HCT116 (cell line): ENCODE results near the gene PDGFA. TPM values are rescaled to one million over a fixed set of nuclear protein-coding genes. Genes with fewer than 3 reads are reported as not detected.

Source experiments
- ATAC-seq: fragments of 200-7000 bp; cut with Tn5 transposase; 2 replicates; pipeline ENCODE4 v1.9.1; 2020; ENCODE audit warnings: mild to moderate bottlenecking, moderate library complexity
- BruUV-seq: library from RNA; stranded (reverse); fragments of 400-500 nt; replicated peaks from 2 replicates; lab custom pipeline; 2021; lab: Mats Ljungman, UMichigan
- CTCF ChIA-PET: fragments of 300-600 bp; sonication (Branson Sonifier 250); formaldehyde crosslinking; loops from one replicate; lab custom pipeline; 2021; ENCODE audit warnings: antibody characterized with exemption; lab: Charles Lee
- POLR2A ChIA-PET: fragments of 300-600, 350-600 bp; sonication (Branson Sonifier 250); formaldehyde crosslinking; loops from one replicate; lab custom pipeline; 2021; ENCODE audit warnings: antibody characterized with exemption; lab: Charles Lee
- RAD21 ChIA-PET, 2 experiments: fragments of 300-600 bp; sonication (Branson Sonifier 250); formaldehyde crosslinking; loops; one replicate each; lab custom pipeline; 2023; ENCODE audit warnings: low total read pairs in 2 of 2; ENCODE audit not compliant: uncharacterized antibody in 2 of 2, unreplicated experiment in 2 of 2, low non-redundant PET in 1 of 2; lab: Charles Lee
- DNase-seq: peaks from one replicate; pipeline ENCODE4 v3.0.0-alpha.2; 2010; ENCODE audit warnings: low read depth, low spot score
- H2AFZ ChIP-seq: fragments of 200-600 bp; shearing (Covaris generic), sonication (generic); 2 replicates; pipeline ENCODE4 v1.6.1; 2017; ENCODE audit warnings: low read depth, mixed run types, mixed read lengths, antibody characterized with exemption, low read length; ENCODE audit not compliant: poor library complexity, severe bottlenecking
- H3K27ac ChIP-seq: 2 replicates; pipeline ENCODE4 v1.5.1; 2012; ENCODE audit warnings: low read depth, low read length
- H3K27me3 ChIP-seq: fragments of 200-600 bp; sonication (generic); 2 replicates; pipeline ENCODE4 v1.6.1; 2016; ENCODE audit warnings: mixed run types, low read length, mixed read lengths; ENCODE audit not compliant: insufficient read depth
- H3K36me3 ChIP-seq, 2 experiments: fragments of 200-500 bp in 1 of 2; fragments of 200-600 bp in 1 of 2; sonication (Bioruptor generic) in 1 of 2; sonication (generic) in 1 of 2; 2 replicates each; pipeline versions ENCODE4 v1.5.1 to v1.6.1; 2014 to 2016; ENCODE audit warnings: low read length in 2 of 2, inconsistent platforms in 1 of 2, mixed read lengths in 1 of 2, mixed run types in 1 of 2; ENCODE audit not compliant: insufficient read depth in 2 of 2, control insufficient read depth in 1 of 2
- H3K4me1 ChIP-seq, 2 experiments: fragments of 200-600 bp in 1 of 2; sonication (generic) in 1 of 2; 2 replicates each; pipeline versions ENCODE4 v1.5.1 to v1.6.1; 2012 to 2017; ENCODE audit warnings: low read length in 2 of 2, inconsistent platforms in 1 of 2, mild to moderate bottlenecking in 1 of 2, mixed read lengths in 1 of 2, mixed run types in 1 of 2, moderate library complexity in 1 of 2; ENCODE audit not compliant: insufficient read depth in 2 of 2, control insufficient read depth in 1 of 2
- H3K4me2 ChIP-seq: fragments of 200-600 bp; sonication (generic); 2 replicates; pipeline ENCODE4 v1.6.1; 2017; ENCODE audit warnings: mixed run types, low read length, mixed read lengths
- H3K4me3 ChIP-seq, 2 experiments: fragments of 200-600 bp in 1 of 2; sonication (generic) in 1 of 2; replicated peaks in 1 of 2; 2 replicates each; pipeline ENCODE4 v1.5.1; 2011 to 2016; ENCODE audit warnings: low read length in 2 of 2, control low read depth in 1 of 2, low read depth in 1 of 2, mild to moderate bottlenecking in 1 of 2, mixed read lengths in 1 of 2, mixed run types in 1 of 2
- H3K79me2 ChIP-seq: fragments of 200-600 bp; sonication (generic); 2 replicates; pipeline ENCODE4 v1.6.1; 2017; ENCODE audit warnings: mild to moderate bottlenecking, mixed run types, low read length, moderate library complexity, mixed read lengths; ENCODE audit not compliant: insufficient read depth
- H3K9ac ChIP-seq: fragments of 200-600 bp; sonication (generic); 2 replicates; pipeline ENCODE4 v1.6.1; 2016; ENCODE audit warnings: low read length, mixed read lengths
- H3K9me2 ChIP-seq: fragments of 200-600 bp; sonication (generic), shearing (Covaris generic); 2 replicates; pipeline ENCODE4 v1.6.1; 2017; ENCODE audit warnings: mixed run types, mild to moderate bottlenecking, moderate library complexity; ENCODE audit not compliant: insufficient read depth
- H3K9me3 ChIP-seq, 2 experiments: fragments of 200-500 bp in 1 of 2; fragments of 200-600 bp in 1 of 2; sonication (Bioruptor generic) in 1 of 2; sonication (generic) in 1 of 2; 2 replicates each; pipeline ENCODE4 v1.6.1; 2014 to 2017; ENCODE audit warnings: low read length in 2 of 2, mixed read lengths in 2 of 2, inconsistent platforms in 1 of 2, low read depth in 1 of 2, mild to moderate bottlenecking in 1 of 2, mixed run types in 1 of 2, moderate library complexity in 1 of 2; ENCODE audit not compliant: control insufficient read depth in 1 of 2, insufficient read depth in 1 of 2
- H4K20me1 ChIP-seq: fragments of 200-600 bp; sonication (generic), shearing (Covaris generic); 2 replicates; pipeline ENCODE4 v1.6.1; 2017; ENCODE audit warnings: mixed run types, mild to moderate bottlenecking, moderate library complexity; ENCODE audit not compliant: insufficient read depth
- CBX3 ChIP-seq: IDR thresholded peaks from 2 replicates; pipeline ENCODE4 v1.6.1; 2012; ENCODE audit warnings: low read depth
- EGR1 ChIP-seq: IDR thresholded peaks from 2 replicates; pipeline ENCODE4 v1.6.1; 2012; ENCODE audit warnings: low read depth
- EZH2 ChIP-seq: fragments of 200-600 bp; sonication (generic); IDR thresholded peaks from 2 replicates; pipeline ENCODE4 v1.6.1; 2017; ENCODE audit warnings: antibody characterized with exemption, mixed run types
- FOSL1 ChIP-seq: IDR thresholded peaks from 2 replicates; pipeline ENCODE4 v1.6.1; 2012; ENCODE audit warnings: low read depth
- JUND ChIP-seq: IDR thresholded peaks from 2 replicates; pipeline ENCODE4 v1.6.1; 2012
- POLR2A ChIP-seq: IDR thresholded peaks from 2 replicates; pipeline ENCODE4 v1.7.0; 2011; ENCODE audit warnings: borderline replicate concordance; ENCODE audit not compliant: insufficient read depth, insufficient read length; ENCODE audit errors: extremely low read depth
- POLR2AphosphoS5 ChIP-seq: IDR thresholded peaks from 2 replicates; pipeline ENCODE4 v1.6.1; 2011; ENCODE audit warnings: mild to moderate bottlenecking, low read depth, low read length, moderate library complexity
- SIN3A ChIP-seq: IDR thresholded peaks from 2 replicates; pipeline ENCODE4 v1.6.1; 2012; ENCODE audit warnings: low read depth
- ZNF274 ChIP-seq: fragments of 200-500 bp; sonication (Bioruptor generic); IDR thresholded peaks from 2 replicates; pipeline ENCODE4 v1.6.1; 2014; ENCODE audit warnings: mild to moderate bottlenecking, low read depth, low read length, inconsistent platforms
- intact Hi-C: fragments of 100-400 bp; cut with micrococcal nuclease; formaldehyde crosslinking; loops from 2 replicates; pipeline ENCODE4 v1.10.0; 2022
- total RNA-seq: library from RNA; stranded (reverse); gene quantifications from one replicate; pipeline ENCODE4 v1.2.1, GENCODE V29; 2021; ENCODE audit not compliant: unreplicated experiment
- TF ChIP-seq, protein P1 (sequence below): IDR thresholded peaks from 2 replicates; pipeline ENCODE4 v1.6.1; 2012
- TF ChIP-seq, protein P2 (sequence below): IDR thresholded peaks from 2 replicates; pipeline ENCODE4 v1.6.1; 2012; ENCODE audit warnings: low read depth

PDGFA gene
- total RNA-seq, 1 experiment from 2014 or later: 44.7 TPM

DNA sequence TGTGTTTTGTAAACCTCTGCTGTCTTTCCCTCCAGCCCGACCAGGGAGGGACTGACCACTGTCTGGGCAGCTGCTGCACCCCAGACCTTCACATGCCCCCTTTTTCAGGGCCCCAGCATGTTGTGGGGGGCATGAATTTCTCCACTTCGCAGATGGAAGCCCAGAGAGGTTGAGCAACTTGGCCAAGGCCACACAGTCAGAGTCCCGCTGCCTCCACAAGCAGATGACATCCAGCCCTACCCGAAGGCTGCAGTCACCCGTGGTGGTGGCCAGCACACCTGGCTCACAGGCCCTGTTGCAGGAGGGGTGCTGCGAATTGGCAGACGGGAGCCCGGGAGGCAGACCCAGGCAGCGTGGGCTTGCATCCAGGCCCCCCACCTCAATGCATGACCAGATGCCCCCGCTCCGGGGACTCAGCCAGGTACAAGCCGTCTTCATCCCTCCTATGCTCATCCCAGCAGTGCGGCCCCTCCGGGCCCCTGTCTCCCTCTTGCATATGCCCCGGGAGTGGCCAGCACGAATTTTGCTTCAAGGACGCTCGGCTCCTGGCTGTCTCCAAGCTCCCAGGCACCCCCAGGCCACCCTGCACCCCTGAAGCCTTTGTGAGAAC, 36.0 kb upstream of the PDGFA start:
- H3K4me3 ChIP-seq: no peak overlapping the region
- ChIA-PET POLR2A (no interaction called here), CTCF (no interaction called here), RAD21 (no interaction called here)
- DNase-seq: no peak
- H4K20me1 ChIP-seq: no peaks in the 10 kb centered on the region
- no TSS peak for BruUV-seq
- H3K27me3 ChIP-seq: no peaks in the 10 kb centered on the region
- no peaks in the 10 kb centered on the region for H3K79me2 ChIP-seq
- peaks cover 0 to 4% of the 10 kb centered on the region in 2 experiments; a peak in 1 of 4 replicates for H3K9me3 ChIP-seq
- no peak overlapping the region for H3K27ac ChIP-seq
- intact Hi-C loops: no loop called here
- no peak overlapping the region for H2AFZ ChIP-seq
- no peak for TF ChIP-seq EGR1
- TF ChIP-seq ZNF274: no peak
- TF ChIP-seq, protein P1, sequence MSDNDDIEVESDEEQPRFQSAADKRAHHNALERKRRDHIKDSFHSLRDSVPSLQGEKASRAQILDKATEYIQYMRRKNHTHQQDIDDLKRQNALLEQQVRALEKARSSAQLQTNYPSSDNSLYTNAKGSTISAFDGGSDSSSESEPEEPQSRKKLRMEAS: no peak
- TF ChIP-seq POLR2A: no peak
- no peak for TF ChIP-seq JUND
- no peak for TF ChIP-seq EZH2
- no peak for TF ChIP-seq CBX3
- no peak for TF ChIP-seq FOSL1
- TF ChIP-seq, protein P2, sequence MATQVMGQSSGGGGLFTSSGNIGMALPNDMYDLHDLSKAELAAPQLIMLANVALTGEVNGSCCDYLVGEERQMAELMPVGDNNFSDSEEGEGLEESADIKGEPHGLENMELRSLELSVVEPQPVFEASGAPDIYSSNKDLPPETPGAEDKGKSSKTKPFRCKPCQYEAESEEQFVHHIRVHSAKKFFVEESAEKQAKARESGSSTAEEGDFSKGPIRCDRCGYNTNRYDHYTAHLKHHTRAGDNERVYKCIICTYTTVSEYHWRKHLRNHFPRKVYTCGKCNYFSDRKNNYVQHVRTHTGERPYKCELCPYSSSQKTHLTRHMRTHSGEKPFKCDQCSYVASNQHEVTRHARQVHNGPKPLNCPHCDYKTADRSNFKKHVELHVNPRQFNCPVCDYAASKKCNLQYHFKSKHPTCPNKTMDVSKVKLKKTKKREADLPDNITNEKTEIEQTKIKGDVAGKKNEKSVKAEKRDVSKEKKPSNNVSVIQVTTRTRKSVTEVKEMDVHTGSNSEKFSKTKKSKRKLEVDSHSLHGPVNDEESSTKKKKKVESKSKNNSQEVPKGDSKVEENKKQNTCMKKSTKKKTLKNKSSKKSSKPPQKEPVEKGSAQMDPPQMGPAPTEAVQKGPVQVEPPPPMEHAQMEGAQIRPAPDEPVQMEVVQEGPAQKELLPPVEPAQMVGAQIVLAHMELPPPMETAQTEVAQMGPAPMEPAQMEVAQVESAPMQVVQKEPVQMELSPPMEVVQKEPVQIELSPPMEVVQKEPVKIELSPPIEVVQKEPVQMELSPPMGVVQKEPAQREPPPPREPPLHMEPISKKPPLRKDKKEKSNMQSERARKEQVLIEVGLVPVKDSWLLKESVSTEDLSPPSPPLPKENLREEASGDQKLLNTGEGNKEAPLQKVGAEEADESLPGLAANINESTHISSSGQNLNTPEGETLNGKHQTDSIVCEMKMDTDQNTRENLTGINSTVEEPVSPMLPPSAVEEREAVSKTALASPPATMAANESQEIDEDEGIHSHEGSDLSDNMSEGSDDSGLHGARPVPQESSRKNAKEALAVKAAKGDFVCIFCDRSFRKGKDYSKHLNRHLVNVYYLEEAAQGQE: no peak
- TF ChIP-seq POLR2AphosphoS5: no peak
- TF ChIP-seq SIN3A: no peak
- H3K9me2 ChIP-seq: no peaks in the 10 kb centered on the region
- no peak overlapping the region for H3K9ac ChIP-seq
- H3K36me3 ChIP-seq: no peaks in the 10 kb centered on the region
- H3K4me2 ChIP-seq: no peak overlapping the region
- H3K4me1 ChIP-seq: no peaks in the 10 kb centered on the region
- no peak for ATAC-seq
